22Rv1 (cell line): ENCODE data around the gene MRPS16.
A peak's percentile ranks its signal among the peaks of the same experiment; 100 is the strongest.

Source experiments
- H3K27ac ChIP-seq: fragments of 450-650 bp; 2 replicates; pipeline ENCODE4 v1.5.1; 2017
- CTCF ChIP-seq: fragments of 450-650 bp; IDR thresholded peaks from 2 replicates; pipeline ENCODE4 v1.5.1; 2017; ENCODE audit warnings: mild to moderate bottlenecking
- ZFX ChIP-seq: fragments of 450-650 bp; IDR thresholded peaks from 2 replicates; pipeline ENCODE4 v1.6.1; 2017; ENCODE audit warnings: antibody characterized with exemption, borderline replicate concordance

The MRPS16 gene

GRCh38 chr10:73225518-73225917 lies 26.9 kb downstream of the MRPS16 start:
- no peak overlapping the region for H3K27ac ChIP-seq
- no peak for TF ChIP-seq CTCF
- no peak for TF ChIP-seq ZFX

- TF ChIP-seq CTCF = no peak
- TF ChIP-seq ZFX = no peak
These were observed 31.5 kb downstream of the MRPS16 start for GRCh38 chr10:73220989-73221388.

GRCh38 chr10:73219384-73219783 lies 33.1 kb downstream of the MRPS16 start:
- H3K27ac ChIP-seq = no peak overlapping the region
- TF ChIP-seq CTCF (no peak), ZFX (no peak)

More at GRCh38 chr10:73220989-73221388, 31.5 kb downstream of the MRPS16 start:
- no peak overlapping the region for H3K27ac ChIP-seq

- no peak overlapping the region for H3K27ac ChIP-seq
- TF ChIP-seq ZFX = no peak
- TF ChIP-seq CTCF = peak; percentile 66
These were observed 33.8 kb downstream of the MRPS16 start for GRCh38 chr10:73218431-73219191.

- H3K27ac ChIP-seq = no peak overlapping the region
- TF ChIP-seq ZFX (no peak), CTCF (no peak)
These were observed 34.8 kb downstream of the MRPS16 start for GRCh38 chr10:73217628-73218027.

- TF ChIP-seq ZFX (no peak), CTCF (no peak)
- no peak overlapping the region for H3K27ac ChIP-seq
These were observed 36.7 kb downstream of the MRPS16 start for GRCh38 chr10:73215749-73216148.

GRCh38 chr10:73211106-73211811 lies 41.2 kb downstream of the MRPS16 start:
- no peak overlapping the region for H3K27ac ChIP-seq
- TF ChIP-seq CTCF = no peak
- TF ChIP-seq ZFX = no peak
